WTC11 (cell line): ENCODE measurements around the gene TAF7. TPM values are rescaled to one million over a fixed set of nuclear protein-coding genes. Genes with fewer than 3 reads are reported as not detected.
"Not testable (repeated sequence)": the region's sequence is repeated elsewhere in the genome, so short reads cannot be mapped to it uniquely, and the experiment has no call there.

Source experiments
- ATAC-seq: fragments of 200-7000 bp; cut with Tn5 transposase; 2 replicates; pipeline ENCODE4 v1.10.0; 2021; ENCODE audit warnings: mild to moderate bottlenecking, moderate library complexity
- CTCF ChIA-PET: fragments of 300-600 bp; sonication (Branson Sonifier 250); formaldehyde crosslinking; loops from one replicate; lab custom pipeline; 2021; ENCODE audit warnings: antibody characterized with exemption; lab: Charles Lee
- POLR2A ChIA-PET: fragments of 350-600 bp; sonication (Branson Sonifier 250); formaldehyde crosslinking; loops from one replicate; lab custom pipeline; 2021; ENCODE audit warnings: antibody characterized with exemption; lab: Charles Lee
- DNase-seq: peaks from one replicate; pipeline ENCODE4 v3.0.0; 2021; ENCODE audit warnings: low spot score
- H3K27ac Mint-ChIP-seq: 2 replicates; pipeline ENCODE4 v1.8.0; 2021; ENCODE audit warnings: mixed read lengths
- H3K27me3 Mint-ChIP-seq: 2 replicates; pipeline ENCODE4 v1.8.0; 2021; ENCODE audit warnings: low read depth, mild to moderate bottlenecking, moderate library complexity, mixed read lengths
- H3K36me3 Mint-ChIP-seq: 2 replicates; pipeline ENCODE4 v1.8.0; 2021; ENCODE audit warnings: mixed read lengths
- H3K4me1 Mint-ChIP-seq: 2 replicates; pipeline ENCODE4 v1.8.0; 2022; ENCODE audit warnings: mixed read lengths
- H3K4me3 Mint-ChIP-seq: 2 replicates; pipeline ENCODE4 v1.8.0; 2021; ENCODE audit warnings: mild to moderate bottlenecking, moderate library complexity, mixed read lengths
- H3K9me3 Mint-ChIP-seq: 2 replicates; pipeline ENCODE4 v1.8.0; 2021; ENCODE audit warnings: mixed read lengths
- AFF4 ChIP-seq: sonication (generic); formaldehyde crosslinking; IDR thresholded peaks from 2 replicates; pipeline ENCODE4 v1.8.1; 2023; ENCODE audit warnings: mild to moderate bottlenecking, missing genetic modification reagents, borderline replicate concordance
- GABPB1 ChIP-seq: sonication (generic); formaldehyde crosslinking; IDR thresholded peaks from 2 replicates; pipeline ENCODE4 v1.8.1; 2023; ENCODE audit warnings: mild to moderate bottlenecking, missing genetic modification reagents
- MXD4 ChIP-seq: fragments of 250-450 bp; sonication (Bioruptor Pico); IDR thresholded peaks from 2 replicates; pipeline ENCODE4 v1.8.0; 2021; ENCODE audit warnings: mild to moderate bottlenecking, moderate library complexity, borderline replicate concordance
- SOX15 ChIP-seq: fragments of 250-450 bp; sonication (Bioruptor Pico); IDR thresholded peaks from 2 replicates; pipeline ENCODE4 v1.9.0; 2021; ENCODE audit warnings: mild to moderate bottlenecking
- ZNF671 ChIP-seq: fragments of 250-450 bp; sonication (Bioruptor Pico); IDR thresholded peaks from 2 replicates; pipeline ENCODE4 v1.8.0; 2021; ENCODE audit warnings: mild to moderate bottlenecking
- total RNA-seq: library from RNA; stranded (reverse); gene quantifications from 3 replicates; pipeline ENCODE4 v1.2.3, GENCODE V29; 2021
- TF ChIP-seq, protein P1 (sequence below): fragments of 200-600 bp; IDR thresholded peaks from 2 replicates; pipeline ENCODE4 v1.8.0; 2022; ENCODE audit warnings: antibody characterized with exemption

TAF7 gene
- total RNA-seq, 1 experiment from 2014 or later = 96.2 TPM

GRCh38 chr5:141346017-141346416, 25.4 kb upstream of the TAF7 start:
- H3K27ac Mint-ChIP-seq, H3K27me3 Mint-ChIP-seq, DNase-seq, H3K4me3 Mint-ChIP-seq, POLR2A ChIA-PET, H3K4me1 Mint-ChIP-seq, ATAC-seq: not testable (repeated sequence)
- Mint-ChIP-seq H3K36me3 (peaks cover 48% of the 10 kb centered on the region), H3K9me3 (peaks cover 49% of the 10 kb centered on the region)
- CTCF ChIA-PET = interaction anchor here (0.7 to 4.0 kb wide), 3 partner anchors 67 to 123 kb away, joined by 4 to 22 read pairs (median 8); partner anchors contain the start of genes PCDHB14, PCDHB15 and PCDHGA10

DNA sequence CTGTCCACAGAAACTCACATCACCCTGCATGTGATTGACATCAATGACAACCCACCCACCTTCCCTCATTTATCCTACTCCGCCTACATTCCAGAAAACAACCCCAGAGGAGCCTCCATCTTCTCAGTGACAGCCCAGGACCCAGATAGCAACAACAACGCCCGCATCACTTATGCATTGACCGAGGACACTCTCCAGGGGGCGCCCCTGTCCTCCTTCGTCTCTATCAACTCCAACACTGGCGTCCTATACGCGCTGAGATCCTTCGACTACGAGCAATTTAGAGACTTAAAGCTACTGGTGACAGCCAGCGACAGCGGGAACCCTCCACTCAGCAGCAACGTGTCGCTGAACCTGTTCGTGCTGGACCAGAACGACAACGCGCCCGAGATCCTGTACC, 24.7 kb upstream of the TAF7 start:
- peak; percentile 25; the same call in 1 of the 2 replicates for ATAC-seq
- H3K4me1 Mint-ChIP-seq = peaks cover 4% of the 10 kb centered on the region
- H3K27me3 Mint-ChIP-seq = no peaks in the 10 kb centered on the region
- no peak for DNase-seq
- H3K36me3 Mint-ChIP-seq = peaks cover 45% of the 10 kb centered on the region
- no peak overlapping the region for H3K27ac Mint-ChIP-seq
- H3K9me3 Mint-ChIP-seq = peaks cover 47% of the 10 kb centered on the region
- TF ChIP-seq, protein P1, sequence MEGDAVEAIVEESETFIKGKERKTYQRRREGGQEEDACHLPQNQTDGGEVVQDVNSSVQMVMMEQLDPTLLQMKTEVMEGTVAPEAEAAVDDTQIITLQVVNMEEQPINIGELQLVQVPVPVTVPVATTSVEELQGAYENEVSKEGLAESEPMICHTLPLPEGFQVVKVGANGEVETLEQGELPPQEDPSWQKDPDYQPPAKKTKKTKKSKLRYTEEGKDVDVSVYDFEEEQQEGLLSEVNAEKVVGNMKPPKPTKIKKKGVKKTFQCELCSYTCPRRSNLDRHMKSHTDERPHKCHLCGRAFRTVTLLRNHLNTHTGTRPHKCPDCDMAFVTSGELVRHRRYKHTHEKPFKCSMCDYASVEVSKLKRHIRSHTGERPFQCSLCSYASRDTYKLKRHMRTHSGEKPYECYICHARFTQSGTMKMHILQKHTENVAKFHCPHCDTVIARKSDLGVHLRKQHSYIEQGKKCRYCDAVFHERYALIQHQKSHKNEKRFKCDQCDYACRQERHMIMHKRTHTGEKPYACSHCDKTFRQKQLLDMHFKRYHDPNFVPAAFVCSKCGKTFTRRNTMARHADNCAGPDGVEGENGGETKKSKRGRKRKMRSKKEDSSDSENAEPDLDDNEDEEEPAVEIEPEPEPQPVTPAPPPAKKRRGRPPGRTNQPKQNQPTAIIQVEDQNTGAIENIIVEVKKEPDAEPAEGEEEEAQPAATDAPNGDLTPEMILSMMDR = no peak
- no peak overlapping the region for H3K4me3 Mint-ChIP-seq
- POLR2A ChIA-PET = no interaction called here
- CTCF ChIA-PET = interaction anchor here (0.7 to 4.0 kb wide), 5 partner anchors 68 to 163 kb away, joined by 4 to 22 read pairs (median 4); partner anchors contain the start of genes PCDHB10, PCDHB14, PCDHB15 and PCDHGA10

- ChIA-PET POLR2A (interaction anchor here (0.6 kb wide), 1 partner anchor 1022 kb away, joined by 3 read pairs; no protein-coding TSS in a partner anchor), CTCF (interaction anchor here (0.6 to 4.0 kb wide), 32 partner anchors 10 to 223 kb away, joined by 3 to 22 read pairs (median 4); partner anchors contain the start of genes PCDHB10, PCDHB11, PCDHB14 and PCDHB15)
- peaks cover 51% of the 10 kb centered on the region for H3K36me3 Mint-ChIP-seq
- H3K4me3 Mint-ChIP-seq = 0 out of 2 replicates have a peak overlapping the region, but pooled peaks have one; percentile 22
- ATAC-seq = no peak
- peaks cover 2% of the 10 kb centered on the region; the same call in 1 of the 2 replicates for H3K4me1 Mint-ChIP-seq
- TF ChIP-seq GABPB1 (CRISPR knock-in tag) = no peak
- TF ChIP-seq MXD4 (CRISPR knock-in tag) = no peak
- no peak for TF ChIP-seq ZNF671 (CRISPR knock-in tag)
- no peak for TF ChIP-seq AFF4
- TF ChIP-seq, all 79 proteins: peak for 0
- H3K27me3 Mint-ChIP-seq = no peaks in the 10 kb centered on the region
- H3K27ac Mint-ChIP-seq = no peak overlapping the region
- no peak for DNase-seq
- peaks cover 57% of the 10 kb centered on the region for H3K9me3 Mint-ChIP-seq
Measured at GRCh38 chr5:141343953-141344463, 23.4 kb upstream of the TAF7 start.

GRCh38 chr5:141343242-141343952, 22.8 kb upstream of the TAF7 start, which contains the start of gene PCDHGA3:
Gene PCDHGA3 (plus strand): TSS chr5:141343829. CDS start chr5:141344034, 205 bp downstream.
- H3K9me3 Mint-ChIP-seq = peaks cover 62% of the 10 kb centered on the region
- H3K36me3 Mint-ChIP-seq = peaks cover 54% of the 10 kb centered on the region
- ChIA-PET POLR2A (interaction anchor here (0.6 kb wide), 1 partner anchor 1023 kb away, joined by 3 read pairs; no protein-coding TSS in a partner anchor), CTCF (interaction anchor here (0.6 to 4.0 kb wide), 32 partner anchors 9 to 224 kb away, joined by 3 to 22 read pairs (median 4); partner anchors contain the start of genes PCDHB10, PCDHB11, PCDHB14 and PCDHB15)
- no peak within 1 kb of the TSS for H3K27ac Mint-ChIP-seq
- peaks cover 2% of the 10 kb centered on the region; the same call in 1 of the 2 replicates for H3K4me1 Mint-ChIP-seq
- DNase-seq (no peak), ATAC-seq (peak; percentile 61)
- TF ChIP-seq, protein P1 = peak; percentile 45; the same call in 1 of the 2 replicates
- TF ChIP-seq SOX15 = no peak
- H3K4me3 Mint-ChIP-seq = 0 out of 2 replicates have a peak within 1 kb of the TSS, but pooled peaks have one; percentile 22
- H3K27me3 Mint-ChIP-seq = no peaks in the 10 kb centered on the region
